RWPE2 (cell line): Measurements from ENCODE around the gene LDLRAD1.

Experiments
- ATAC-seq: fragments of 200-7000 bp; cut with Tn5 transposase; 3 replicates; pipeline ENCODE4 v1.9.1; 2021; ENCODE audit warnings: low read depth
- DNase-seq: peaks from one replicate; pipeline ENCODE4 v3.0.0-alpha.2; 2020; ENCODE audit warnings: low spot score
- H3K27ac ChIP-seq: fragments of 450-650 bp; 2 replicates; pipeline ENCODE4 v1.5.1; 2017; ENCODE audit warnings: mild to moderate bottlenecking; ENCODE audit not compliant: poor library complexity, severe bottlenecking
- H3K27me3 ChIP-seq: fragments of 250-450 bp; sonication (Bioruptor Pico); 2 replicates; pipeline ENCODE4 v1.5.1; 2021; ENCODE audit warnings: mild to moderate bottlenecking, moderate library complexity; ENCODE audit not compliant: insufficient read depth, poor library complexity, severe bottlenecking
- H3K36me3 ChIP-seq: fragments of 250-450 bp; sonication (Bioruptor Pico); 2 replicates; pipeline ENCODE4 v1.5.1; 2020; ENCODE audit warnings: low read depth, mild to moderate bottlenecking, moderate library complexity
- H3K4me1 ChIP-seq: fragments of 250-450 bp; sonication (Bioruptor Pico); 2 replicates; pipeline ENCODE4 v1.5.1; 2021; ENCODE audit warnings: mild to moderate bottlenecking, moderate library complexity; ENCODE audit not compliant: insufficient read depth, poor library complexity, severe bottlenecking
- H3K4me3 ChIP-seq: fragments of 250-450 bp; sonication (Bioruptor Pico); 2 replicates; pipeline ENCODE4 v1.5.1; 2021; ENCODE audit warnings: mild to moderate bottlenecking, moderate library complexity; ENCODE audit not compliant: severe bottlenecking
- H3K9me3 ChIP-seq: fragments of 250-450 bp; sonication (Bioruptor Pico); 2 replicates; pipeline ENCODE4 v1.5.1; 2021; ENCODE audit warnings: mild to moderate bottlenecking, moderate library complexity; ENCODE audit not compliant: severe bottlenecking
- TF ChIP-seq, protein P1 (sequence below): fragments of 450-650 bp; IDR thresholded peaks from one replicate; pipeline ENCODE4 v1.5.1; 2017; ENCODE audit warnings: mild to moderate bottlenecking, moderate library complexity; ENCODE audit not compliant: poor library complexity, severe bottlenecking

Gene LDLRAD1

GRCh38 chr1:54012863-54013262 lies 5.1 kb downstream of the LDLRAD1 start:
- Histone ChIP-seq H3K4me3 (no peak overlapping the region), H3K9me3 (no peaks in the 10 kb centered on the region), H3K27ac (no peak overlapping the region), H3K27me3 (no peaks in the 10 kb centered on the region), H3K36me3 (no peaks in the 10 kb centered on the region), H3K4me1 (peaks cover 7% of the 10 kb centered on the region)
- DNase-seq (no peak), ATAC-seq (no peak)
- TF ChIP-seq, protein P1, sequence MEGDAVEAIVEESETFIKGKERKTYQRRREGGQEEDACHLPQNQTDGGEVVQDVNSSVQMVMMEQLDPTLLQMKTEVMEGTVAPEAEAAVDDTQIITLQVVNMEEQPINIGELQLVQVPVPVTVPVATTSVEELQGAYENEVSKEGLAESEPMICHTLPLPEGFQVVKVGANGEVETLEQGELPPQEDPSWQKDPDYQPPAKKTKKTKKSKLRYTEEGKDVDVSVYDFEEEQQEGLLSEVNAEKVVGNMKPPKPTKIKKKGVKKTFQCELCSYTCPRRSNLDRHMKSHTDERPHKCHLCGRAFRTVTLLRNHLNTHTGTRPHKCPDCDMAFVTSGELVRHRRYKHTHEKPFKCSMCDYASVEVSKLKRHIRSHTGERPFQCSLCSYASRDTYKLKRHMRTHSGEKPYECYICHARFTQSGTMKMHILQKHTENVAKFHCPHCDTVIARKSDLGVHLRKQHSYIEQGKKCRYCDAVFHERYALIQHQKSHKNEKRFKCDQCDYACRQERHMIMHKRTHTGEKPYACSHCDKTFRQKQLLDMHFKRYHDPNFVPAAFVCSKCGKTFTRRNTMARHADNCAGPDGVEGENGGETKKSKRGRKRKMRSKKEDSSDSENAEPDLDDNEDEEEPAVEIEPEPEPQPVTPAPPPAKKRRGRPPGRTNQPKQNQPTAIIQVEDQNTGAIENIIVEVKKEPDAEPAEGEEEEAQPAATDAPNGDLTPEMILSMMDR: no peak

DNA sequence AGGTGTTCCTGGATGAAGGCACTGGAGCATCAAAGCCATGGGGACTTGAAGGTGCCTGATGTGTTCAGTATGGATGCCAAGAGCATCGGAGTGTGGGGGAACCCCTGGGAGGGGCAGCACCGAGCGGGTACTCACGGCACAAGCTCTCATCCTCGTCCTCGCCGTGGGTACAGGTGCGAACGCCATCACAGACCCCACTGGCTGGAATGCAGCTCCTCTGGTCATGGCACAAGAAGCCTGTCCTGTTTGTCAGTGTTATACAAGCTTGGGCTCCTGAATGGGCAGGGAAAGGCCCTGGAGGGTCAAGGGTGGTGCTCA lies 6.0 kb downstream of the LDLRAD1 start:
- no peak overlapping the region for H3K4me3 ChIP-seq
- H3K27me3 ChIP-seq: no peaks in the 10 kb centered on the region
- ATAC-seq: no peak
- no peak for DNase-seq
- TF ChIP-seq, protein P1: no peak
- H3K27ac ChIP-seq: no peak overlapping the region
- H3K9me3 ChIP-seq: no peaks in the 10 kb centered on the region
- peaks cover 7% of the 10 kb centered on the region for H3K4me1 ChIP-seq
- no peaks in the 10 kb centered on the region for H3K36me3 ChIP-seq

DNA sequence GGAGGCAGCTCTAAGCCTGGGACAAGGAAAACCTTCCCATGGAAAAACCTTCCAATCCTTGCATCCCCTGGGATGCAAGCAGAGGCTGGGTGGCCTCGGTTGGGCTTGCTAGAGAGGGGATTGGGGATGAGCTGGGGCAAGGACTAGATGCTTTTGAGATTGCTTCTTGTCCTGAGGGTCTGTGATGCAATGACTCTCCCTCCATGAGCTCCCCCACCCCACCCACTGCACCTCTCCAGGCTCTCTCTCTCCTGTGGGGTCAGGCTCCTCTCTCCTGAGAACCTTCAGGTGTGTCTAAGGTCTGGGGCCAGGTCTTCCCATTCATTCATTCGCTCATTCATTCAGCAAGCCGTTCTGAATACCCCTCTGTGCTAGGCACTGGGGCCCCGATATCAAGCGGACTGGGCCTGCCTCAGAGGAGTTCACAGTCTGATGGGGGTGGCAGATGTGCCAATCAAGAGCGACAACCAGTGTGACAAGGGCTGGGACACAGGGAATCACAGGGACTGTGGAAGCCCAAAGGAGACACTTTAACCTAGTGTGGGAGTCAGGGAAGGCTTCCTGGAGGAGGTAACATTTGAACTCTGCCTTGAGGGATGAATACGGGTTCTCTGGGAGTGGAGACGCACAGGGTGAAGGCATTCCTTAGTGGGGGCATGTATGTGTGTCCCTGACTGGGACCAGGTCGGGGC lies 6.5 kb downstream of the LDLRAD1 start:
- DNase-seq (no peak), ATAC-seq (no peak)
- Histone ChIP-seq H3K27me3 (no peaks in the 10 kb centered on the region), H3K36me3 (no peaks in the 10 kb centered on the region), H3K9me3 (no peaks in the 10 kb centered on the region), H3K4me1 (peaks cover 7% of the 10 kb centered on the region), H3K4me3 (no peak overlapping the region), H3K27ac (no peak overlapping the region)
- TF ChIP-seq, protein P1: no peak

GRCh38 chr1:54010415-54011117 lies 7.4 kb downstream of the LDLRAD1 start:
- Histone ChIP-seq H3K27ac (no peak overlapping the region), H3K9me3 (no peaks in the 10 kb centered on the region), H3K36me3 (no peaks in the 10 kb centered on the region), H3K4me1 (no peaks in the 10 kb centered on the region), H3K4me3 (no peak overlapping the region), H3K27me3 (no peaks in the 10 kb centered on the region)
- TF ChIP-seq, protein P1: no peak
- ATAC-seq (no peak), DNase-seq (no peak)

- Histone ChIP-seq H3K9me3 (no peaks in the 10 kb centered on the region), H3K4me3 (no peak overlapping the region), H3K36me3 (no peaks in the 10 kb centered on the region), H3K4me1 (no peaks in the 10 kb centered on the region), H3K27ac (no peak overlapping the region), H3K27me3 (no peaks in the 10 kb centered on the region)
- no peak for ATAC-seq
- DNase-seq: no peak
- TF ChIP-seq, protein P1: no peak
These were observed 8.6 kb downstream of the LDLRAD1 start for GRCh38 chr1:54009406-54009805.
